Measurements from ENCODE around the gene HOXD11. TPM values are rescaled to one million over a fixed set of nuclear protein-coding genes. Genes with fewer than 3 reads are reported as not detected.
A peak's percentile ranks its signal among the peaks of the same experiment; 100 is the strongest.

HOXD11 gene
- total and polyA plus RNA-seq, 2 of the 13 experiments (the other 11 are each of a cell fraction or from before 2014, with no cell fraction given), result not detected

GRCh38 chr2:176088048-176088936, 18.8 kb upstream of the HOXD11 start (continued):
- TF ChIP-seq ZEB1 (IDR thresholded peaks at IDR 0.05; ENCODE audit: insufficient replicate concordance, low read depth) (no peak), SP2 (CRISPR knock-in tag; IDR thresholded peaks at IDR 0.05) (no peak; the same call in 1 of the 2 replicates), PHB2 (IDR thresholded peaks at IDR 0.05; ENCODE audit: partially characterized antibody) (no peak), SP4 (CRISPR knock-in tag; IDR thresholded peaks at IDR 0.05) (0 out of 2 replicates have a peak, but pooled peaks have one; percentile 30), STAG1 (CRISPR knock-in tag; IDR thresholded peaks at IDR 0.05) (peak; percentile 95), ZNF607 (CRISPR knock-in tag; IDR thresholded peaks at IDR 0.05; ENCODE audit: borderline replicate concordance) (no peak), NFATC3 (CRISPR knock-in tag; IDR thresholded peaks at IDR 0.05) (peak; percentile 76; the same call in 1 of the 2 replicates), ZZZ3 (CRISPR knock-in tag; IDR thresholded peaks at IDR 0.05; ENCODE audit: borderline replicate concordance) (no peak), SRSF1 (optimal IDR thresholded peaks at IDR 0.05; ENCODE audit: low read depth, low read length) (no peak), FOXK1 (CRISPR knock-in tag; IDR thresholded peaks at IDR 0.05; ENCODE audit: borderline replicate concordance, low read depth) (no peak), PRDM15 (CRISPR knock-in tag; IDR thresholded peaks at IDR 0.05) (no peak), SALL2 (CRISPR knock-in tag; IDR thresholded peaks at IDR 0.05) (no peak), FOXJ3 (CRISPR knock-in tag; IDR thresholded peaks at IDR 0.05; ENCODE audit: borderline replicate concordance) (no peak), ZNF792 (CRISPR knock-in tag; IDR thresholded peaks at IDR 0.05) (no peak), GMEB2 (CRISPR knock-in tag; IDR thresholded peaks at IDR 0.05; ENCODE audit: low read depth) (no peak), PLSCR1 (CRISPR knock-in tag; IDR thresholded peaks at IDR 0.05; ENCODE audit: borderline replicate concordance) (no peak), ZFAT (CRISPR knock-in tag; conservative IDR thresholded peaks at IDR 0.05) (no peak), HMGA1 (CRISPR knock-in tag; conservative IDR thresholded peaks at IDR 0.05) (no peak)
- TF ChIP-seq, protein P1, sequence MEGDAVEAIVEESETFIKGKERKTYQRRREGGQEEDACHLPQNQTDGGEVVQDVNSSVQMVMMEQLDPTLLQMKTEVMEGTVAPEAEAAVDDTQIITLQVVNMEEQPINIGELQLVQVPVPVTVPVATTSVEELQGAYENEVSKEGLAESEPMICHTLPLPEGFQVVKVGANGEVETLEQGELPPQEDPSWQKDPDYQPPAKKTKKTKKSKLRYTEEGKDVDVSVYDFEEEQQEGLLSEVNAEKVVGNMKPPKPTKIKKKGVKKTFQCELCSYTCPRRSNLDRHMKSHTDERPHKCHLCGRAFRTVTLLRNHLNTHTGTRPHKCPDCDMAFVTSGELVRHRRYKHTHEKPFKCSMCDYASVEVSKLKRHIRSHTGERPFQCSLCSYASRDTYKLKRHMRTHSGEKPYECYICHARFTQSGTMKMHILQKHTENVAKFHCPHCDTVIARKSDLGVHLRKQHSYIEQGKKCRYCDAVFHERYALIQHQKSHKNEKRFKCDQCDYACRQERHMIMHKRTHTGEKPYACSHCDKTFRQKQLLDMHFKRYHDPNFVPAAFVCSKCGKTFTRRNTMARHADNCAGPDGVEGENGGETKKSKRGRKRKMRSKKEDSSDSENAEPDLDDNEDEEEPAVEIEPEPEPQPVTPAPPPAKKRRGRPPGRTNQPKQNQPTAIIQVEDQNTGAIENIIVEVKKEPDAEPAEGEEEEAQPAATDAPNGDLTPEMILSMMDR (CRISPR knock-in tag; IDR thresholded peaks at IDR 0.05), result peak; percentile 96
